Karpas-422 (cell line): ENCODE results near the gene TMEM143. TPM values are rescaled to one million over a fixed set of nuclear protein-coding genes. Genes with fewer than 3 reads are reported as not detected.

Source experiments
- DNase-seq: peaks from one replicate; pipeline ENCODE4 v3.0.0-alpha.2; 2015
- H2AFZ ChIP-seq: fragments of 200-600 bp; sonication (generic); 2 replicates; pipeline ENCODE4 v1.6.1; 2014; ENCODE audit warnings: antibody characterized with exemption, low read length, mixed read lengths
- H3K27ac ChIP-seq: fragments of 200-600 bp; sonication (generic); 2 replicates; pipeline ENCODE4 v1.5.1; 2014; ENCODE audit warnings: mild to moderate bottlenecking, low read length, moderate library complexity
- H3K27me3 ChIP-seq: fragments of 200-600 bp; sonication (generic); 2 replicates; pipeline ENCODE4 v1.6.1; 2014; ENCODE audit warnings: low read length, mixed read lengths
- H3K36me3 ChIP-seq: fragments of 200-600 bp; sonication (generic); 2 replicates; pipeline ENCODE4 v1.6.1; 2014; ENCODE audit warnings: low read length, mixed read lengths; ENCODE audit not compliant: insufficient read depth
- H3K4me1 ChIP-seq: fragments of 200-600 bp; sonication (generic); 2 replicates; pipeline ENCODE4 v1.6.1; 2014; ENCODE audit warnings: mild to moderate bottlenecking, low read length, mixed read lengths
- H3K4me2 ChIP-seq: fragments of 200-600 bp; sonication (generic); 2 replicates; pipeline ENCODE4 v1.6.1; 2014; ENCODE audit warnings: low read length, low read depth, mild to moderate bottlenecking; ENCODE audit not compliant: poor library complexity, severe bottlenecking
- H3K4me3 ChIP-seq: fragments of 200-600 bp; sonication (generic); 2 replicates; pipeline ENCODE4 v1.5.1; 2014; ENCODE audit warnings: mild to moderate bottlenecking, antibody characterized with exemption, low read length, mixed read lengths
- H3K79me2 ChIP-seq: fragments of 200-600 bp; sonication (generic); 2 replicates; pipeline ENCODE4 v1.6.1; 2014; ENCODE audit warnings: mild to moderate bottlenecking, low read length, mixed read lengths
- H3K9ac ChIP-seq: fragments of 200-600 bp; sonication (generic); 2 replicates; pipeline ENCODE4 v1.6.0; 2014; ENCODE audit warnings: low read length
- H3K9me2 ChIP-seq: fragments of 200-600 bp; sonication (generic), shearing (Covaris generic); replicated peaks from 2 replicates; pipeline ENCODE4 v1.6.0; 2014; ENCODE audit warnings: mild to moderate bottlenecking, low read length, moderate library complexity; ENCODE audit not compliant: insufficient read depth
- H3K9me3 ChIP-seq: fragments of 300-700, 200-600 bp; sonication (generic); 2 replicates; pipeline ENCODE4 v1.6.1; 2014; ENCODE audit warnings: low read length, mixed read lengths
- H4K20me1 ChIP-seq: fragments of 200-600 bp; sonication (generic); 2 replicates; pipeline ENCODE4 v1.6.1; 2014; ENCODE audit warnings: mild to moderate bottlenecking, antibody characterized with exemption, low read length, low read depth; ENCODE audit not compliant: insufficient read depth
- total RNA-seq: library from RNA; depleted of rRNA; stranded (reverse); fragments of >200 nt; shearing (Covaris generic); gene quantifications from 2 replicates; pipeline ENCODE4 v1.2.3, GENCODE V29; 2014; ENCODE audit warnings: low replicate concordance

The TMEM143 gene
- total RNA-seq, 1 experiment from 2014 or later = 7.8 TPM

DNA sequence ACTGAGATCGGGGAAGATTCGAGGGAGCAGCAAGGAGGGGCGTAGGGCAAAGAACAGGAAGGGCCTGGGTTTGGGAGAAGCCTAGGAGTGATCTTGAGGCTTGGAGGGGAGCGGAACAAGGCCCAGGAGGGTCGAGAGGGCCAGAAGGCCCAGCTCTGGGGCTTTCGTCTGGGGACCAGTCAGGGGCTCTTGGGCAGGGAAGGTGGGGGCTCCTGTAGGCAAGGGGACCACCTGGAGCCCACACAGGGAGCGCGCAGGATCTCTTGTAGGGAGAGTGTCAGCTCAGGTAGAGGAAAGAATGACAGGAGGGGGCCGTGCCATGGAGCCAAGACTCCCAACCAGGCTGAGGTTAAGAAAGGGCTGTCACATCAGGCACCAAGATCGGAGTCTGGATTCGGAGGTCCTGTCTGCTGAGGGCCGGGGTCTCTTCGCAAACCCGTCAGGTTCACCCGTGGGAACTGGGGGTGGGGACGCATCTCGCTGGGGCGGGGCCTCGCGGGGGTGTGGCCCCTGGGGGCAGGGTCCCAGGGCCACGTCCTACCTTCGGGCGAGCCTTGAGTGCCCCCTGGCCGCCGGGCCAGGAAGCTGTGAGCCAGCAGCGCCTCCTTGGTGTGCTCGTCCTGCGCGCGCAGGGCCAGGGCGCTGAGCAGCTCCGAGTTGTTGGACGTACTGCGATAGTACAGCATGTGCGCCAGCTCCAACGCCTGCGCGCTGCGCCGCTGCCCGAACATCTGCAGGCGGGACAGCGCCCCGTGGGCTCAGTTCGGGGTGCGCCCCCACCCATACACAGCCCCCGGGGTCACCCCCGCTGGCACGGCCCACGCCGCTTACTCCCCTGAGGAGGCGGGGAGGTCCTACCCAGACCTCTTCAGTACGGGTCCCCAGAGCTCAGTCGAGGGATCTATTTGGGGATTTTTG, 30.0 kb downstream of the TMEM143 start:
- Histone ChIP-seq H3K4me3 (peak overlapping the region; percentile 76), H3K36me3 (peaks cover under 1% of the 10 kb centered on the region; the same call in 1 of the 2 replicates), H3K27ac (peak overlapping the region; percentile 89), H3K9me2 (no peaks in the 10 kb centered on the region), H3K9me3 (0 out of 2 replicates have a peak, but pooled peaks cover under 1% of the 10 kb centered on the region), H2AFZ (peak overlapping the region; percentile 57; the same call in 1 of the 2 replicates), H3K4me2 (peak overlapping the region; percentile 78), H3K4me1 (peaks cover 45% of the 10 kb centered on the region), H3K79me2 (0 out of 2 replicates have a peak, but pooled peaks cover 3% of the 10 kb centered on the region), H4K20me1 (no peaks in the 10 kb centered on the region), H3K9ac (peak overlapping the region; percentile 85), H3K27me3 (no peaks in the 10 kb centered on the region)
- peak; percentile 98 for DNase-seq

DNA sequence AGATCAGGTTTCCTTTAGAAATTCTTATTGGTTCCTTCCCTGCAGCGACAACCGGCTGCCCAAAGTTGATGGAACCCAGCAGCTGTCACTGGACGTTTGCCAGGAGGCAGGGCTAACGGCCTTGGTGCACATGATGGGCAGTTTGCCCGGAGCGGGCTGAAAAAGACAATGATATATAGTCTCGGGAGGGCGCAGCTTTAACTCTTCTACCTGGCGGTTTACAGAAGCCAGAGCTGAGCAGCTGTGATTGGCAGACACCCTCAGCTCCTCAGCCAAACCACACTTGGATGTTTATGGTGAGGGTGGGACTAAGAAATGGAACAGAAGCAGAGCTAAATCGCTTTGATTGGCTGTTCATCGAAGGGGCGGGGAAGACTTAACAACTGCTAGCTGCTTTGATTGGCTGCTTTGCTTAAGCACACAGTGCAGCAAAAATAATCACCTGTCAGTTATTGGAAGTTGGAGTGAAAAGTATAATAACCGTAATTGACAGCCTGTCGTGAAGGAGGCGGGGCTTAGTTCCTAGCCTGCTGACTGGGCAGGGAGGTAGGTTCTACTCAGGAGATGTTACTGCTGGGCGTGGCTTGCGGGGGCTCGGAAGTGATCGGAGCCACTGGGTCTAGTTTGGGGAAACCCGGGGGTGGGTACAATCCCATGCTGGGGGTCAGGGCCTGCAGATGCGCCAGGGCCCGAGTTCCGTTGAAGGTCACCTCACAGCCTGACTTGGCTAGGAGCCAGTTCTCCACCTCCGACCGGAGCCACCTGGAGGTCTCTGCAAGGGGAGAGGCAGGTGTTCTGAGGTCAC, 30.9 kb downstream of the TMEM143 start:
- H3K4me3 ChIP-seq = peak overlapping the region; percentile 76
- peak overlapping the region; percentile 89 for H3K27ac ChIP-seq
- peaks cover 6% of the 10 kb centered on the region for H3K36me3 ChIP-seq
- no peaks in the 10 kb centered on the region for H3K9me2 ChIP-seq
- H3K9ac ChIP-seq = peak overlapping the region; percentile 85
- no peak overlapping the region for H2AFZ ChIP-seq
- H3K9me3 ChIP-seq = 0 out of 2 replicates have a peak, but pooled peaks cover 4% of the 10 kb centered on the region
- H3K4me2 ChIP-seq = peak overlapping the region; percentile 78
- H3K27me3 ChIP-seq = no peaks in the 10 kb centered on the region
- H4K20me1 ChIP-seq = no peaks in the 10 kb centered on the region
- peak; percentile 99 for DNase-seq
- H3K4me1 ChIP-seq = peaks cover 49% of the 10 kb centered on the region
- 0 out of 2 replicates have a peak, but pooled peaks cover 3% of the 10 kb centered on the region for H3K79me2 ChIP-seq

DNA sequence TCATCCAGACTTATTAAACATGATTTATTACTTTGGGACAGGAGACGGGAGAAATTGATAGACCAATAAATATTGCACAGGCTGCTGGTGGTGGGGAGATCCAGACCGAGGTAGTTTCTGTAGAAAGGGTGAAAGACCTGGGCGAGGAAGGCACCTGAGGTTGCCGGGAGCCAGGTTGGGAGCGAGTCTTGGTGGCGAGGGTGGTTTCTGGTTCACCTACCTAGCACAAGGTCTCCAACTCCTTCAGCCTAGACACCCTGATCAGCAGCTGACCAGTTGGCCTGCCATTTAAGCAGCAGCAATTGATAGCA, 31.4 kb downstream of the TMEM143 start:
- Histone ChIP-seq H3K4me3 (peak overlapping the region; percentile 45), H3K27ac (peak overlapping the region; percentile 85), H3K79me2 (peaks cover 4% of the 10 kb centered on the region; the same call in 1 of the 2 replicates), H3K36me3 (peaks cover 10% of the 10 kb centered on the region), H4K20me1 (no peaks in the 10 kb centered on the region), H3K9me3 (0 out of 2 replicates have a peak, but pooled peaks cover 4% of the 10 kb centered on the region), H3K27me3 (no peaks in the 10 kb centered on the region), H3K9me2 (no peaks in the 10 kb centered on the region), H3K9ac (peak overlapping the region; percentile 61), H3K4me1 (peaks cover 49% of the 10 kb centered on the region), H2AFZ (no peak overlapping the region), H3K4me2 (peak overlapping the region; percentile 74)
- no peak for DNase-seq

DNA sequence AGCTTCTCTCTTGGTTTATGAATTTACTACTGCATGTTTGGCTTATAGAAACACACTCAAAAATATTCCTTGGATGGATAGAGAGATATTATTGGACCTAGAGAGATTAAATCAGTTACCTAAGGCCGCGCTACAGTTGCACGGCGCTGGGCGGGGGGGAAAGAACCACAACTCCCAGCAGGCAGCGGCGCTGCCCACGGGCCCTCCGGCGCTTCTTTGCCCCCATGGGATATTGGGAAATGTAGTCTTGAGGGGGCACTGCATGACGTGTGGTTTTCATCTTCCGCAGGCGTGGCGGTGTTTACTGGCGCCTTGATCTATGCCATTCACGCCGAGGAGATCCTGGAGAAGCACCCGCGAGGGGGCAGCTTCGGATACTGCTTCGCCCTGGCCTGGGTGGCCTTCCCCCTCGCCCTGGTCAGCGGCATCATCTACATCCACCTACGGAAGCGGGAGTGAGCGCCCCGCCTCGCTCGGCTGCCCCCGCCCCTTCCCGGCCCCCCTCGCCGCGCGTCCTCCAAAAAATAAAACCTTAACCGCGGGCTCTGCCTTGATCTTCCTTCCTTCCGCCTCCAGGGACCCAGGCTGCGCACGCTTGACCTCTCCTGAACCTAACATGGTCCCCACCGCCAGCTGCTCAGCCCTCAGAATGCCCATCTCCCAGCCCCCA, 33.6 kb downstream of the TMEM143 start:
- Histone ChIP-seq H3K4me3 (peak overlapping the region; percentile 69), H3K79me2 (peaks cover 13% of the 10 kb centered on the region; the same call in 1 of the 2 replicates), H3K9me3 (0 out of 2 replicates have a peak, but pooled peaks cover 4% of the 10 kb centered on the region), H3K27ac (peak overlapping the region; percentile 81), H3K4me2 (peak overlapping the region; percentile 92), H3K9me2 (no peaks in the 10 kb centered on the region), H3K4me1 (peaks cover 61% of the 10 kb centered on the region), H4K20me1 (no peaks in the 10 kb centered on the region), H2AFZ (peak overlapping the region; percentile 46), H3K27me3 (no peaks in the 10 kb centered on the region), H3K36me3 (peaks cover 11% of the 10 kb centered on the region), H3K9ac (peak overlapping the region; percentile 78)
- peak; percentile 97 for DNase-seq

DNA sequence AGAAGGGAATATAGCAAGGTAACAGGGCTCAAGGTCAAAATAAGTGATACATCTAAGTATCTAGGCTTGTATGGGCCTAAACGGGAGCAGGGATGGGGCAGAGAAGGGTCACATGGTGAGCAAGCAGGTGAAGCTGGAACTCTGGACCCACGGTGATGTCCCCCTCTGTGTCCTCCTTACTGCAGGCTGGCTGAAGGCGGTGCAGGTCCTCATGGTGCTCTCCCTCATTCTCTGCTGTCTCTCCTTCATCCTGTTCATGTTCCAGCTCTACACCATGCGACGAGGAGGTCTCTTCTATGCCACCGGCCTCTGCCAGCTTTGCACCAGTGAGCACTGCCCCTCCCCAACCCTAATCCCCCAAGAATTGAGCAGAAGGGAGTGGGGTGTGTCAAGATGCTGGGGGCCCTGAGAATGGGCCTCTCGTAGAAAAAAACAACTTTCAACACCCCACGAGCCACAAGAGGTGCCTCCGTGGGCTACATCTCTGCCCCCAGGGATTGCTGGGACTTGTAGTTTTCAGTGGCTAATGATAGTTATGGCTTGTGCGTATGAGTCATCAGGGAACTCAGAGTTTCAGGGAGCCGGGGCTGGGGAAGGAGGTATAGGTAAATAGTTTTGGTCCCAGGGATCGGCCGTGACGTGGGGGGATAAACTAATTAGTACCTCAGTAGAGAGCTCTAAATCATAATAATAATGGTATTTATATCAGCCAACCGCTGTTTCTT, 34.4 kb downstream of the TMEM143 start:
- Histone ChIP-seq H3K9me3 (0 out of 2 replicates have a peak, but pooled peaks cover 4% of the 10 kb centered on the region), H3K4me1 (peaks cover 60% of the 10 kb centered on the region), H3K9me2 (no peaks in the 10 kb centered on the region), H3K27ac (peak overlapping the region; percentile 57), H4K20me1 (no peaks in the 10 kb centered on the region), H3K9ac (peak overlapping the region; percentile 47), H3K79me2 (peaks cover 10% of the 10 kb centered on the region; the same call in 1 of the 2 replicates), H3K36me3 (peaks cover 11% of the 10 kb centered on the region), H3K27me3 (no peaks in the 10 kb centered on the region), H3K4me3 (peak overlapping the region; percentile 69), H2AFZ (peak overlapping the region; percentile 46), H3K4me2 (peak overlapping the region; percentile 92)
- DNase-seq = peak; percentile 84

DNA sequence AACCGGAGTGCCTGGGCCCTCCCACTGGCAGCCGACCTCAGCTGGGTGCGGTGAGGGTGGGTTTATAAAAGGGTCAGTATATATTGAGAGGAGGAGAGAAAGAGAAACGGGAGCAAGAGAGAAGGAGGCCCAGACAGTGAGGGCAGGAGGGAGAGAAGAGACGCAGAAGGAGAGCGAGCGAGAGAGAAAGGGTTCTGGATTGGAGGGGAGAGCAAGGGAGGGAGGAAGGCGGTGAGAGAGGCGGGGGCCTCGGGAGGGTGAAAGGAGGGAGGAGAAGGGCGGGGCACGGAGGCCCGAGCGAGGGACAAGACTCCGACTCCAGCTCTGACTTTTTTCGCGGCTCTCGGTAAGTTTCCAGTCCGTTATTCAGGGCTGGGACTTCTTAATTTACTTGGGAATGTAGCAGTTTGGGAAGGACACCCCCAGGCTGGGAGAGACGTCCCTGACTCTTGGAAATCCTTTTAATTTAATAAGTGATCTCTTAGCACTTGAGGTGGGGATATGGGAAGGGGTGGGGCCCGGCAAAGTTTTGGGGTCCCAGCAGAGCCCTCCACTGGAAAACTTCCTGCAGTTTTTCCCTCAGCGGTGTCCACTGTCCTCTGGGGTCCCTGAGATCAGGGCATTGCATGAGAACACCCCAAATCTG, 38.4 kb downstream of the TMEM143 start, which contains the start of gene EMP3:
TSS of gene EMP3 (plus strand) at position 288 of the 646 bp plus-strand sequence. CDS start 1,293 bp downstream, outside the sequence.
- H3K36me3 ChIP-seq = peaks cover 11% of the 10 kb centered on the region
- H3K79me2 ChIP-seq = peaks cover 10% of the 10 kb centered on the region; the same call in 1 of the 2 replicates
- DNase-seq = peak; percentile 87
- H3K4me3 ChIP-seq = peak within 1 kb of the TSS; percentile 78
- peaks cover 52% of the 10 kb centered on the region for H3K4me1 ChIP-seq
- peak within 1 kb of the TSS; percentile 60; the same call in 1 of the 2 replicates for H2AFZ ChIP-seq
- H3K27me3 ChIP-seq = no peaks in the 10 kb centered on the region
- no peaks in the 10 kb centered on the region for H4K20me1 ChIP-seq
- peak within 1 kb of the TSS; percentile 68 for H3K27ac ChIP-seq
- no peaks in the 10 kb centered on the region for H3K9me2 ChIP-seq
- peak within 1 kb of the TSS; percentile 80 for H3K9ac ChIP-seq
- H3K4me2 ChIP-seq = peak within 1 kb of the TSS; percentile 79
- 0 out of 2 replicates have a peak, but pooled peaks cover 4% of the 10 kb centered on the region for H3K9me3 ChIP-seq
